Osteoblast (primary cell): ENCODE measurements around the gene MTG2. TPM values are rescaled to one million over a fixed set of nuclear protein-coding genes. Genes with fewer than 3 reads are reported as not detected.

Experiments used
- DNase-seq: peaks from one replicate; pipeline ENCODE4 v3.0.0; 2011; ENCODE audit warnings: low spot score, mixed read lengths; ENCODE audit not compliant: insufficient read length; ENCODE audit errors: missing footprints
- H2AFZ ChIP-seq: 2 replicates; pipeline ENCODE4 v1.6.0; 2011; ENCODE audit warnings: mild to moderate bottlenecking, low read length
- H3K27ac ChIP-seq: 2 replicates; pipeline ENCODE4 v1.5.1; 2011; ENCODE audit warnings: mild to moderate bottlenecking, low read depth, low read length, moderate library complexity
- H3K27me3 ChIP-seq: 2 replicates; pipeline ENCODE4 v1.6.0; 2012; ENCODE audit warnings: mild to moderate bottlenecking, control low read depth, inconsistent platforms, low read length, moderate library complexity; ENCODE audit not compliant: insufficient read depth
- H3K36me3 ChIP-seq: 2 replicates; pipeline ENCODE4 v1.5.1; 2011; ENCODE audit warnings: mild to moderate bottlenecking, low read length, control low read depth, moderate library complexity; ENCODE audit not compliant: insufficient read depth
- H3K4me1 ChIP-seq: 2 replicates; pipeline ENCODE4 v1.5.1; 2011; ENCODE audit warnings: mild to moderate bottlenecking, low read length, control low read depth, moderate library complexity; ENCODE audit not compliant: insufficient read depth
- H3K4me2 ChIP-seq: 2 replicates; pipeline ENCODE4 v1.6.0; 2011; ENCODE audit warnings: mild to moderate bottlenecking, low read length; ENCODE audit not compliant: insufficient read depth
- H3K4me3 ChIP-seq: fragments of 200-600 bp; sonication (generic); 3 replicates; pipeline ENCODE4 v1.5.1; 2012; ENCODE audit warnings: mild to moderate bottlenecking, low read length, inconsistent platforms; ENCODE audit not compliant: insufficient read depth
- H3K79me2 ChIP-seq: 2 replicates; pipeline ENCODE4 v1.6.0; 2012; ENCODE audit warnings: mild to moderate bottlenecking, low read length, control low read depth, inconsistent platforms; ENCODE audit not compliant: insufficient read depth
- H3K9me3 ChIP-seq: 2 replicates; pipeline ENCODE4 v1.5.1; 2011; ENCODE audit warnings: low read depth, low read length, control low read depth
- H4K20me1 ChIP-seq: 2 replicates; pipeline ENCODE4 v1.6.0; 2012; ENCODE audit warnings: mild to moderate bottlenecking, low read length, control low read depth; ENCODE audit not compliant: insufficient read depth
- total RNA-seq: library from RNA; depleted of rRNA; stranded (reverse); fragments of >200 nt; gene quantifications from 2 replicates; pipeline ENCODE4 v1.2.3, GENCODE V29; 2012
- TF ChIP-seq, protein P1 (sequence below): IDR thresholded peaks from 2 replicates; pipeline ENCODE4 v1.5.1; 2011; ENCODE audit warnings: mild to moderate bottlenecking, low read depth, low read length, moderate library complexity; ENCODE audit errors: extremely low read depth

The MTG2 gene
- total RNA-seq, 1 donor: 22.1 TPM

GRCh38 chr20:62148908-62149314, 33.9 kb upstream of the MTG2 start:
- Histone ChIP-seq H3K36me3 (peaks cover 9% of the 10 kb centered on the region), H2AFZ (no peak overlapping the region), H3K4me2 (no peak overlapping the region), H4K20me1 (peaks cover 79% of the 10 kb centered on the region), H3K27me3 (no peaks in the 10 kb centered on the region), H3K79me2 (peaks cover 98% of the 10 kb centered on the region), H3K4me3 (no peak overlapping the region), H3K27ac (no peak overlapping the region), H3K9me3 (no peaks in the 10 kb centered on the region), H3K4me1 (peaks cover 8% of the 10 kb centered on the region)
- DNase-seq: peak; percentile 69
- TF ChIP-seq, protein P1, sequence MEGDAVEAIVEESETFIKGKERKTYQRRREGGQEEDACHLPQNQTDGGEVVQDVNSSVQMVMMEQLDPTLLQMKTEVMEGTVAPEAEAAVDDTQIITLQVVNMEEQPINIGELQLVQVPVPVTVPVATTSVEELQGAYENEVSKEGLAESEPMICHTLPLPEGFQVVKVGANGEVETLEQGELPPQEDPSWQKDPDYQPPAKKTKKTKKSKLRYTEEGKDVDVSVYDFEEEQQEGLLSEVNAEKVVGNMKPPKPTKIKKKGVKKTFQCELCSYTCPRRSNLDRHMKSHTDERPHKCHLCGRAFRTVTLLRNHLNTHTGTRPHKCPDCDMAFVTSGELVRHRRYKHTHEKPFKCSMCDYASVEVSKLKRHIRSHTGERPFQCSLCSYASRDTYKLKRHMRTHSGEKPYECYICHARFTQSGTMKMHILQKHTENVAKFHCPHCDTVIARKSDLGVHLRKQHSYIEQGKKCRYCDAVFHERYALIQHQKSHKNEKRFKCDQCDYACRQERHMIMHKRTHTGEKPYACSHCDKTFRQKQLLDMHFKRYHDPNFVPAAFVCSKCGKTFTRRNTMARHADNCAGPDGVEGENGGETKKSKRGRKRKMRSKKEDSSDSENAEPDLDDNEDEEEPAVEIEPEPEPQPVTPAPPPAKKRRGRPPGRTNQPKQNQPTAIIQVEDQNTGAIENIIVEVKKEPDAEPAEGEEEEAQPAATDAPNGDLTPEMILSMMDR: no peak

DNA sequence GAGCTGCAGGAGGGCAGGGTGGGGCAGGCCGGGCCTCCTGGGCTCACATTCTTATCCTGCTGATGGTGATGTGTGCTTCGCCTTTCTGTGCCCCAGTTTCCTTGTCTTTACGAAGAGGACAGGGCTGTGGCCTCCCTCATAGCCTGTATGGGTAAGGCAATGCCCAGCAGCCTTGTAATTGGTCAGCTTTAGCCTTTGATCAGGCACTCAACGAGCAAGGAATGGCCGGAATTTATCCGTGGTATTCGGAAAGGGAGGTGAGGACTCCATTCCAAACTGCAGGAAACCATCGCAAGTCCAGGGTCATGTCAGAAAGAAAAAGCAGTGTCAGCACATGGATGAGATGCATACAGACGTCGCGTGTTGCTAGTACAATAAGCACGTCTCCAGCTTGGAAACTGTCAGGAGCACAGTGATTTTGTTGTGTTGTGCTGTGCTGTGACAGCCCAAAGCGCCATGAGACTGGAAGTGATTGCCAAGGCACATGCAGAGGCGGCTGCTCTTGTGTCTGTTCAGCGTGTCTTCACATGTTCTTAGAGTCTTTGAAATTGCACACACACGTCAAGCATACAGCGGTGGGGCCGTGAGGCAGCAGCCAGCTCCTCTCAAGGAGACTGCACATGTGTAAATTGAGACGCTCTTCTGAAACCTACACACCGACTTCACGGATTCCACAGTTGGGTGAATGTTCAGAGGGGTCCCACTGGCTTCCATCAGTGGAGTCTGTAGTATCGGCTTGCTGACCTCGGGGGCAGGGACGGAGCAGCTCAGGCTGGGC, 33.1 kb upstream of the MTG2 start:
- TF ChIP-seq, protein P1: no peak
- Histone ChIP-seq H3K36me3 (peaks cover 9% of the 10 kb centered on the region), H3K4me3 (no peak overlapping the region), H3K9me3 (no peaks in the 10 kb centered on the region), H3K4me2 (no peak overlapping the region), H3K79me2 (peaks cover 99% of the 10 kb centered on the region), H3K27ac (no peak overlapping the region), H2AFZ (no peak overlapping the region), H4K20me1 (peaks cover 79% of the 10 kb centered on the region), H3K4me1 (peaks cover 5% of the 10 kb centered on the region), H3K27me3 (no peaks in the 10 kb centered on the region)
- DNase-seq: peak; percentile 71

DNA sequence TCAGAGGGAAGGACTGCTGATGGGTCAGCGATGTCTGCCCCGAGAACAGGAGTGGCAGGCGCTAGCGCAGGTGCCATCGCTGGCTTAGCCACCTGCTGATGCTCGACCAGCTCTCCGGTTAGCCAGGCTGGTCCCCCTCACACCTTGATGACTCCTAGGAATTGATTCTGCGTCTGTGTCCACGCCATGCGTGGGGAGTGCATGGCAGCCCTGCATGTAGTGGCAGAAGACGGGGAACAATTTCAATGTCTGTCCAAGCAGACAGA, 32.6 kb upstream of the MTG2 start:
- DNase-seq: peak; percentile 46
- peaks cover 99% of the 10 kb centered on the region for H3K79me2 ChIP-seq
- H4K20me1 ChIP-seq: peaks cover 77% of the 10 kb centered on the region
- no peaks in the 10 kb centered on the region for H3K27me3 ChIP-seq
- no peak overlapping the region for H3K27ac ChIP-seq
- TF ChIP-seq, protein P1: no peak
- no peak overlapping the region for H3K4me3 ChIP-seq
- peaks cover 9% of the 10 kb centered on the region for H3K36me3 ChIP-seq
- H2AFZ ChIP-seq: no peak overlapping the region
- H3K4me1 ChIP-seq: peaks cover under 1% of the 10 kb centered on the region
- no peak overlapping the region for H3K4me2 ChIP-seq
- no peaks in the 10 kb centered on the region for H3K9me3 ChIP-seq

GRCh38 chr20:62151225-62151624, 31.6 kb upstream of the MTG2 start:
- H3K9me3 ChIP-seq: no peaks in the 10 kb centered on the region
- no peak overlapping the region for H3K4me2 ChIP-seq
- no peaks in the 10 kb centered on the region for H3K4me1 ChIP-seq
- peak; percentile 62 for DNase-seq
- H3K79me2 ChIP-seq: peaks cover 99% of the 10 kb centered on the region
- H3K36me3 ChIP-seq: peaks cover 6% of the 10 kb centered on the region
- TF ChIP-seq, protein P1: no peak
- no peak overlapping the region for H3K4me3 ChIP-seq
- no peak overlapping the region for H2AFZ ChIP-seq
- H3K27me3 ChIP-seq: no peaks in the 10 kb centered on the region
- no peak overlapping the region for H3K27ac ChIP-seq
- H4K20me1 ChIP-seq: peaks cover 77% of the 10 kb centered on the region
